AG04450 (cell line): Measurements from ENCODE around the gene BPIFB1. TPM values are rescaled to one million over a fixed set of nuclear protein-coding genes. Genes with fewer than 3 reads are reported as not detected.

ENCODE experiments used
- CTCF ChIA-PET: fragments of 300-600, 350-600 bp; formaldehyde crosslinking; extraction: SDS; loops from one replicate; lab custom pipeline; 2022; ENCODE audit warnings: antibody characterized with exemption, inconsistent platforms; lab: Charles Lee
- POLR2A ChIA-PET: fragments of 350-600 bp; formaldehyde crosslinking; extraction: SDS; loops from one replicate; lab custom pipeline; 2021; ENCODE audit warnings: antibody characterized with exemption, inconsistent platforms; lab: Yijun Ruan, JAX
- DNase-seq: peaks from one replicate; pipeline ENCODE4 v3.0.0-alpha.2; 2011; ENCODE audit warnings: low read depth, low spot score
- H3K27ac ChIP-seq: one replicate; pipeline ENCODE4 v1.5.1; 2012; ENCODE audit warnings: low read depth, low read length, control low read depth
- H3K27me3 ChIP-seq: one replicate; pipeline ENCODE4 v1.6.0; 2012; ENCODE audit warnings: low read length; ENCODE audit not compliant: control insufficient read depth, insufficient read depth
- H3K4me3 ChIP-seq: 2 replicates; pipeline ENCODE4 v1.5.1; 2011; ENCODE audit warnings: mild to moderate bottlenecking, low read depth, low read length, control low read depth
- H3K9me3 ChIP-seq: 2 replicates; pipeline ENCODE4 v1.5.1; 2012; ENCODE audit warnings: low read length; ENCODE audit not compliant: control insufficient read depth, insufficient read depth
- CTCF ChIP-seq: IDR thresholded peaks from 2 replicates; pipeline ENCODE4 v1.5.1; 2011; ENCODE audit warnings: low read depth, low read length, control low read depth, inconsistent platforms
- polyA plus RNA-seq: library from polyadenylated mRNA; depleted of rRNA; stranded (reverse); fragments of >200 nt; gene quantifications from 2 replicates; pipeline ENCODE4 v1.2.3, GENCODE V29; 2011

Gene BPIFB1
- polyA plus RNA-seq, 1 experiment, result not detected

DNA sequence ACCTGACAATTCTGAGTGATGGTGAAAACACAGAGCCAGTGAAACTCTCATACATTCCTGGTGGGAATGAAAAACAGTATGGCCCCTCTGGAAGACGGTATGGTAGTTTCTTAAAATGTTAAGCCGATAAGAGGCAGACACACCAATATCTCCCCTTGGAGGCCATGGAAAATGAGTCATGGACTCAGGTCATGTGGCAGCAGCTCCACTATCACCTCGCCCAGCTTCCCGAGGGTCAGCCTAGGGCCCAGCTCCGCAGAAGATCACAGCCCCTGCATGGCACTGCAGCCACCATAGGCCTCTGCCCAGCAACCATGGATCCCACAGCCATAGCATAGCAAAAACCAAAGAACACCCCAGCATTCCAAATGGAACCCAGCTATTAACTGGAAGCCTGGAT lies 25.8 kb upstream of the BPIFB1 start:
- TF ChIP-seq CTCF, result no peak
- Histone ChIP-seq H3K27me3 (peaks cover 3% of the 10 kb centered on the region), H3K9me3 (no peaks in the 10 kb centered on the region), H3K27ac (no peak overlapping the region), H3K4me3 (no peak overlapping the region)
- no peak for DNase-seq
- CTCF ChIA-PET, result no interaction called here
- POLR2A ChIA-PET, result no interaction called here

DNA sequence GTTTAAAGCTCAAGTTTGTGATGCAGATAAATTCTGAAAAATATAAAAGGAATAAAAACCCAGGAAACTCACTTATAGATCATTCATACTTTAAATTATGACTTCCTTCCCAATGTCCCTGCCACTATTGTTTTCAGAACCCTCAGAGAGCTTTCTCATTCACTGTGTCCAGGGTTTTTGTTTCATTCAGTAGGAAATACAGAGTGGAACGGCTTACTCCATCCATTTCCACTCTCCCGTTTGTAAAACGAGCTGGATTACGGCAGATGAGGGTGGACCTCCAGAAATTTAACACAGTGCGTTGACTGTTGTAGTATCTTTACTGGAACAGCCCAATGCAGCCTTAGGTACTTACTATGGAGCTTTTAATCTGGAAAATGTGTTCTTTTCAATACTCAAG lies 23.6 kb upstream of the BPIFB1 start:
- ChIA-PET POLR2A (no interaction called here), CTCF (interaction anchor here (0.5 to 0.7 kb wide), 3 partner anchors 37 to 349 kb away, joined by 3 to 9 read pairs (median 3); no protein-coding TSS in a partner anchor)
- no peak overlapping the region for H3K27ac ChIP-seq
- DNase-seq, result no peak
- no peak for TF ChIP-seq CTCF
- no peak overlapping the region for H3K4me3 ChIP-seq
- H3K9me3 ChIP-seq, result no peaks in the 10 kb centered on the region
- H3K27me3 ChIP-seq, result peaks cover 3% of the 10 kb centered on the region

GRCh38 chr20:33261465-33261864 lies 21.5 kb upstream of the BPIFB1 start:
- no peak for TF ChIP-seq CTCF
- no peak overlapping the region for H3K4me3 ChIP-seq
- H3K9me3 ChIP-seq, result no peaks in the 10 kb centered on the region
- CTCF ChIA-PET, result interaction anchor here (1.8 kb wide), 1 partner anchor 10 kb away, joined by 4 read pairs; no protein-coding TSS in a partner anchor
- POLR2A ChIA-PET, result no interaction called here
- no peak for DNase-seq
- H3K27me3 ChIP-seq, result peaks cover 3% of the 10 kb centered on the region
- no peak overlapping the region for H3K27ac ChIP-seq

- no peak overlapping the region for H3K4me3 ChIP-seq
- peaks cover 3% of the 10 kb centered on the region for H3K27me3 ChIP-seq
- DNase-seq, result peak; percentile 6
- H3K27ac ChIP-seq, result no peak overlapping the region
- ChIA-PET CTCF (interaction anchor here (0.6 to 1.8 kb wide), 6 partner anchors 9 to 728 kb away, joined by 3 to 5 read pairs (median 4); no protein-coding TSS in a partner anchor), POLR2A (no interaction called here)
- H3K9me3 ChIP-seq, result no peaks in the 10 kb centered on the region
- peak; percentile 72 for TF ChIP-seq CTCF
Observed at GRCh38 chr20:33262658-33263065, 20.4 kb upstream of the BPIFB1 start.

DNA sequence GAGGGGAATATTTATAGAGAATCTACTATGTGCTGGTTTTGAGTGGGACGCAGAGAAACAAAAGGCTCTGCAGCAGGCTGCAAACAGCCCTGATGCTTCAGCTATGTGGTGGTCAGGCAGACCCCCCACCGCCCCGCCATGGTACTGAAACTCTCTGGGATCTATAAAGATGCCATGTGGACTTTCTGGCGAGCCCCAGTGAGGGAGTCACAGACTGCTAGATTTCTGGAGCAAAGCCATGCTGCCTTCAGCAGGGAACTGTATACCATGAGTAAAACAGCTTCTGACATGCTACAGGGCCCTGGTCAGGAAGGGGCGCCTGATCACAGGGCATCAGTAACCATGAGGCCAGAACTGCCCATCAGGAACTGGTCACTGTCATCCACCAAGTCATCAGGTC lies 19.2 kb upstream of the BPIFB1 start:
- Histone ChIP-seq H3K9me3 (no peaks in the 10 kb centered on the region), H3K4me3 (no peak overlapping the region), H3K27ac (no peak overlapping the region), H3K27me3 (peaks cover 3% of the 10 kb centered on the region)
- TF ChIP-seq CTCF, result no peak
- POLR2A ChIA-PET, result no interaction called here
- no peak for DNase-seq
- CTCF ChIA-PET, result interaction anchor here (0.6 to 0.9 kb wide), 2 partner anchors 28 to 91 kb away, joined by 4 read pairs; no protein-coding TSS in a partner anchor
